DMS53 (cell line): ENCODE data around the gene CISH.

ENCODE experiments used
- DNase-seq: peaks from one replicate; lab custom pipeline; 2025; lab: John Stamatoyannopoulos, UW

CISH gene

DNA sequence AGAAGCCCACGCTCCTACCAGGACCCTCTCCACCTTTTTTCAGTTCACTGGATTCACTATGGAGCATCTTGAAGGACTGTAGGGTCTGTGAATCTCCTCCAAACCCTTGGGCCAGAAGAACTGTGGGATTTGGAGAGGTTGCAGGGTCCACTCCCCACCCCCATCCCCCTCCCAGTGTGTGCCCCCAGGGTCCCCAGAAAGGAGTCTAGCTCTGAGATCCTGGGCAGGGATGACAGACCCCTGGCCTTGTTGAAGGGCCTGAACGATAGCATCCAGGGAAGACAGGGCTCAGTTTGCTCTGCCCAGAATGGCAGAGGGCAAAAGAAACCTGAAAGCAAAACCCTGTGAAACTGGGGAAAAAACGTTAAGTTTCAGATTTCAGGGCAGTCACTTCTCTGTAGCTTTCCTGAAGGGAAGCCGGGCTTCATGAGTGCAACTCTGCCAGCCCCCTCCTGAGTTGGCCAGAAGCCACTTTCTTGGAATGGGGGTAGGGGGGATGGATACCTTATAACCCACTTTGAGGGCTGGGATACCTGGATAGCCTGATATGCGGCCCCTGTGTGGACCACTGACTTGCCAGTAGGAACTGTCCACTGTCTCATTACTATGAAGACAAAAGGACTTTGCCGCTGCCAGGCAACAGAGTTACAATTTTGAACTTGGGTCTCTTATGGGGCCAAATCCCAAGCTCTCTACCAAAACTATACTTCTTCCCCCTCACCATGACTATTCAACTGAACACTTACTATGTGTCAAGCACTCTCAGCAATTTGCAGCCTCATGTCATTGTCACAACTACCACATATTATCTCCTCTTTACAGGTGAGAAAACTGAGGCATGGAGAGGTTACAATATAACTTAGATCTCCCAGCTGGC is 1.6 kb upstream of the CISH start:
- DNase-seq: no peak

DNA sequence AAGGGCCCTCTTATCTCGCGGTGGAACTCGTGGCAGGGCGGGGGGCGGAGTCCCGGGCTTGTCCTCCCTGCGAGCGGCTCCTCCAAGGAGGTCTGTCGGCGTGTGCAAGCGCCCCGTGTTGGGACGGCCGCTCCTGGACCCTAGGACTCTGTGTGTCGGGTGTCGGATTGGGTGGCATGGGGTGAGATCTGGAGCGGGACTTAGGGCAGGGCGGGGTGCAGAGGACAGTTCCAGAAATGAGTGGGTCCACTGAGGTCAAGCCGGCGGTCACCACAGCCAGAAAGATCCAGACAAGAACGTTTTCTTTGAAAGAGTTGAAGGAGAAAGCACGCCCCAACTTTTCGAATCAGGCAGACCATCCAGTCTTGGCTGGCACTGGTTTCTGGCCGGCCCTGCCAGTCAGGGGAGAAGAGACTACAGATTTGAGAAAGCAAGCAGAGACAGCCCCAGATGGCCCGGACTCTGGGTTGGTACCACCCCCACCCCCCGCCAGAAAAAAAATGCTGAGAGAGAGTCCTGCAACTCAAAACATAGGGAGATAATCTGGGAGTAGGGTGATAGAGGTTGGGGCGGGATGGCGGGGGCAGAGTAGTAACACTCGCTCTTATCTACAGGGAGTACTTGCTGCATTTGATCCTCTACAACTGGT is 784 bp upstream of the CISH start:
- no peak for DNase-seq

DNA sequence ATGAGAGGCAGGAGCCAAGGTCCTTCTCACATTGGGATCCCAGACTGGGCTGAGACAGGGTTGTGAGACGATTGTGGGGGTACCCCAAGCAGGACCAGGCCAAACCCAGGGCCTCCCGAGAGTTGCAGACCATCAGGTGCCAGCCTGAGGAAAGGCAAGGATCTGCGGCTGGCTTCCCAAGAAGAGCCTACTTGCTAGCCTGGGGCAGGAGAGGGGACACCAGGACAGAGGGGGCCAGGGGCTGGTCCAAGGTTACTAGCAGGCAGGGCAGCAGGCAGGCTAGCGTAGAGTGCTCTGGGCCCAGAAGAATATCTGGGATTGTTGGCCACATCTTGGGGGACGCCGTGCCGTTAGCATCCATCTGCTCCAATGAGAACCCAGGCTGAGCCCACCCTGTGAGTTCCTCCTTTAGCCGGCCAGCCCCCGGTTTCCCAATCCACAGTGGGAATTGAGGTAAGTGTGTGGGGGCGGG is 546 bp downstream of the CISH start:
- no peak for DNase-seq

- DNase-seq: no peak
Observed at GRCh38 chr3:50610181-50610971, 1.2 kb downstream of the CISH start.

DNA sequence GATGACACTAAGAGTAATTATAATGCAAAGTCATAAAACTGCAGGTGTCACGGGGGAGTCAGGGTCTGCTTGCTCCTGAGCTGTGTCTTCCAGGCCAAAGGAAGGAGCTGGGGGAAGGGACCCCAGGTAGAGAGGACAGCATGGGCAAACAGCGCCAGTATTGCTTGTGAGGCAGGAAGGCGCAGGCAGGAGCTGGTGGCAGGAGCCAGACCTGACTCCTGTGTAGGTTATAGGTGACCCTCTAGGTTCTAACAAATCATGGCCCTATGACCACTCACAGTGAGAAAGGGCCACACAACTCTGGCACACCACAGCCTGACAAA is 1.9 kb downstream of the CISH start:
- no peak for DNase-seq

DNA sequence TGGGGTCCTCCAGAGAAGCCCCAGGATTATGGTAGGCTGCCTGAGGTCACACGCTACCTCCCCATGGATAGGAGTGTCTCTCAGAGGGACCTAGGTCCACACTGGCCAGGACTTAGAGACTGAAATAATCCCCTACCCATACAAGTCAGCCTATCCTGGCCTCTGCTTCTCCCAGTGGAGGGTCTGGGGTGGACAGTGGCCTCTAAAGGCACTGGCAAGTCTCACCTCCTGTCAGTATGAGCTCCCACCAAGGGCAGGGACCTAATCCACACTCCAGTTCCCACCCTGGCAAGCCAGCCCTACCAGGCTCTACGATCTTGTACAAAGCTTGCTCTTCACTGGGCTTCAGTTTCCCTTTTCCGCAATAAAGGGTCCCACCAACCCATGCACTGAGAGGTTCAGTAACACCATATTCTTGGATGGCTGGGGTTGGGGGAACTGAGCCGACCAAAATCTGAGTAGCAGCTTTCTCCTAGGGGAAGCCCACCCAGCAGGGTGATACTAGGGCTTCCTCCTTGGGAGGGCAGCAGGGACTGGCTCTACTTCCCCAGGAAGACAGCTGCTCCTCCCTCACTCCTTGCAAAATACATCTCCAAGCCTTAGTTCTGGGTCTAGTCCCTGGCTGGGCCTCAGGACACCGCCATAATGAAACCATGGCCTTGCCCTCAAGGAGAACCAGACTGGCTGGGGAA is 2.4 kb downstream of the CISH start:
- no peak for DNase-seq

- DNase-seq: no peak
Observed at GRCh38 chr3:50608278-50608677, 3.3 kb downstream of the CISH start.

GRCh38 chr3:50607271-50608091 is 4.1 kb downstream of the CISH start:
- DNase-seq: no peak

GRCh38 chr3:50606596-50606995 is 5.0 kb downstream of the CISH start:
- DNase-seq: no peak

DNA sequence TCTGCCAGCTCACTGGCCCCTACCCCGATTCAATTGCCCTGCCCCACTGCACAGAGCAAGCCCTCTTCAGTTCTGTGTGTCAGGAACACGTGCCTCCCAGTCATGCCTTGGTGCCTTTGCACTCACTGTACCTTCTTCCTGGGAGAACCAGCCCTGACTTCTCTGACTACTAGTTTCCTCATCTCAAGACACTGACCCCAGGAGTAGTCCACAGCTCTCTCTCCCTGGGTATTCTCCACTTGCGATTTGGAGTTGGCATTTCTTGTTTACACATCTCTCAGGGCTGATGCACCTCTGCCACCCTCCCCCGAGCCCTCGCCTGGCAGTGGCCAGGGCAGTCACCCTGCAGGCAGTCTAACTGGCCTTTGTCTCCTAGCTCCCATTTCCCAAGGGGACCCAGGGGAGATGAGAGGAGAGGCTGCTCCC is 5.7 kb downstream of the CISH start:
- peak; percentile 21 for DNase-seq

- no peak for DNase-seq
Observed at GRCh38 chr3:50604628-50605588, 6.7 kb downstream of the CISH start.

- no peak for DNase-seq
Observed at GRCh38 chr3:50604110-50604621, 7.4 kb downstream of the CISH start.

GRCh38 chr3:50603261-50604109 is 8.1 kb downstream of the CISH start:
- no peak for DNase-seq

GRCh38 chr3:50602595-50603191 is 8.9 kb downstream of the CISH start:
- DNase-seq: peak; percentile 77

- DNase-seq: peak; percentile 91
Observed at GRCh38 chr3:50600841-50601591, 10.6 kb downstream of the CISH start.

GRCh38 chr3:50600141-50600753 is 11.3 kb downstream of the CISH start:
- DNase-seq: no peak

DNA sequence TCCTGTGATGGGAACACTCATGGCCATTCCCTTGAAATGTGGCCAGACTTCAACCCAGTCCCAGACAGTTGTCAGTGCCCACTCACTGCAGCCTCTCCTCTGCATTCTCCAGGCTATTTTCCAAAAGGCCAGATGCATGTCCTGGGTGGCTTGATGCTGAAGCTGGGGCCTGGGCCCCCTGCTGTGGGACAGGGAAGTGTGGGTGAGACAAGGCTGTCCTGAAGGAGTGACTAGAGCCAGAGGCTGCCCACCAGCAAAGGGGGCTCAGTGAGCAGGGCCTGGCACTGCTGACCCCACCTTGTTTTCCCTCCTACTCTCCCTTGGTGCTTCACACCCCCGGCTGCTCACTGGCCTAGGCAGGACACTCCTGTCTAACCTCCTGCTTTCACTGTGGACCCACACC is 11.9 kb downstream of the CISH start:
- no peak for DNase-seq
